ENCODE data around the gene SORCS2. TPM values are rescaled to one million over a fixed set of nuclear protein-coding genes. Genes with fewer than 3 reads are reported as not detected.

The SORCS2 gene
- total and polyA plus RNA-seq, 2 of the 8 experiments (the other 6 are each of a cell fraction or from before 2014, with no cell fraction given): 0.36 to 1.8 TPM

GRCh38 chr4:7487502-7487901 lies 295.2 kb downstream of the SORCS2 start:
- no peak overlapping the region for H2AK5ac ChIP-seq (ENCODE audit: low read depth, low read length)
- no peak overlapping the region for H4K8ac ChIP-seq (ENCODE audit: extremely low read depth, insufficient read depth, low read length)
- H2BK5ac ChIP-seq (ENCODE audit: low read depth, low read length): no peak overlapping the region
- no peaks in the 10 kb centered on the region for H3K79me1 ChIP-seq (ENCODE audit: low read depth, low read length)
- H3K56ac ChIP-seq (replicated peaks; ENCODE audit: insufficient read length, low read depth, low read length): no peak overlapping the region
- H3K14ac ChIP-seq (ENCODE audit: insufficient read length): no peak overlapping the region
- no peak overlapping the region; the same call in 1 of the 2 replicates for H3K18ac ChIP-seq (ENCODE audit: extremely low read depth, low read length)
- H4K91ac ChIP-seq (replicated peaks; ENCODE audit: insufficient read length, low read length): no peak overlapping the region
- no peak overlapping the region for H3K23ac ChIP-seq (ENCODE audit: insufficient read length)
- H3K36me3 ChIP-seq (ENCODE audit: control insufficient read depth in 2 of 4, insufficient read depth in 4 of 4, low read length in 3 of 4): no peaks in the 10 kb centered on the region
- no peak overlapping the region for H3K27ac ChIP-seq (ENCODE audit: low read depth, low read length)
- no peaks in the 10 kb centered on the region for H3K27me3 ChIP-seq (replicated peaks in 1 of 4; ENCODE audit: control insufficient read depth in 3 of 4, extremely low read depth in 1 of 4, insufficient read depth in 3 of 4, low read length in 3 of 4)
- no peak overlapping the region for H3K9ac ChIP-seq (replicated peaks in 1 of 4; ENCODE audit: extremely low read depth in 1 of 4, low read depth in 3 of 4, low read length in 3 of 4)
- H4K5ac ChIP-seq (ENCODE audit: insufficient read length, low read depth, low read length): no peak overlapping the region
- CTCF ChIA-PET (ENCODE audit: partially characterized antibody): interaction anchor here (0.7 to 1.7 kb wide), 9 partner anchors 9 to 274 kb away, joined by 3 to 4 read pairs (median 3); no protein-coding TSS in a partner anchor
- no peak overlapping the region for H2BK120ac ChIP-seq (replicated peaks; ENCODE audit: low read depth, low read length)
- no peak overlapping the region for H3K4me3 ChIP-seq (ENCODE audit: extremely low read depth in 1 of 4, insufficient read depth in 2 of 4, low read depth in 3 of 4, low read length in 4 of 4)
- no peak overlapping the region for H2BK20ac ChIP-seq (ENCODE audit: low read length)
- peaks cover 0 to 3% (median 1%) of the 10 kb centered on the region in 4 experiments; a peak in 3 of 7 replicates for H3K4me1 ChIP-seq (replicated peaks in 1 of 4; ENCODE audit: control insufficient read depth in 3 of 4, insufficient read depth in 4 of 4, low read length in 3 of 4)
- H3K23me2 ChIP-seq (ENCODE audit: low read depth, low read length): no peaks in the 10 kb centered on the region
- FAIRE-seq: no peak
- no peak for TF ChIP-seq GTF2F1 (IDR thresholded peaks at IDR 0.05; ENCODE audit: borderline replicate concordance, low read depth, low read length)
- TF ChIP-seq ZNF274 (IDR thresholded peaks at IDR 0.05; ENCODE audit: borderline replicate concordance, extremely low read depth, low read length): no peak
- no peak for TF ChIP-seq SP2 (IDR thresholded peaks at IDR 0.05; ENCODE audit: low read length)
- no peak for TF ChIP-seq BCL11A (IDR thresholded peaks at IDR 0.05; ENCODE audit: low read depth in 2 of 2, low read length in 2 of 2)
- no peak for TF ChIP-seq CHD2 (IDR thresholded peaks at IDR 0.05; ENCODE audit: low read length)
- TF ChIP-seq RXRA (IDR thresholded peaks at IDR 0.05; ENCODE audit: insufficient read depth, low read depth, low read length): no peak
- no peak for TF ChIP-seq RFX5 (IDR thresholded peaks at IDR 0.05; ENCODE audit: borderline replicate concordance, low read depth, low read length)
- TF ChIP-seq ASH2L (IDR thresholded peaks at IDR 0.05; ENCODE audit: low read length): no peak
- no peak for TF ChIP-seq POU5F1 (IDR thresholded peaks at IDR 0.05; ENCODE audit: low read depth, low read length)
- no peak for TF ChIP-seq TBP (IDR thresholded peaks at IDR 0.05; ENCODE audit: low read depth, low read length)
- TF ChIP-seq RNF2 (IDR thresholded peaks at IDR 0.05; ENCODE audit: borderline replicate concordance, low read depth, low read length, missing control alignments, poor library complexity, severe bottlenecking): no peak
- TF ChIP-seq NRF1 (IDR thresholded peaks at IDR 0.05; ENCODE audit: low read depth, low read length): no peak
- no peaks in the 10 kb centered on the region for H3K9me3 ChIP-seq (ENCODE audit: insufficient read depth in 2 of 2, low read depth in 1 of 2, low read length in 1 of 2)
- no peak overlapping the region for H3K4ac ChIP-seq (replicated peaks; ENCODE audit: insufficient read length, low read depth, low read length)
- H2BK12ac ChIP-seq (ENCODE audit: low read depth, low read length): no peak overlapping the region
- no peaks in the 10 kb centered on the region for H3K79me2 ChIP-seq (ENCODE audit: control insufficient read depth in 1 of 2, insufficient read depth in 2 of 2, low read length in 2 of 2)
- WGBS, 2 experiments (ENCODE audit: extremely low coverage in 1 of 2, insufficient coverage in 1 of 2, insufficient read length in 1 of 2, insufficient replicate concordance in 2 of 2, low coverage in 1 of 2, low lambda C conversion rate in 2 of 2, missing lambda C conversion rate in 1 of 2): 83% methylated on average over 10 of the region's 10 CpGs; no CpG with 5 or more reads in 1 of the 2 experiments
- H2AFZ ChIP-seq (ENCODE audit: low read length): no peak overlapping the region
- H2BK15ac ChIP-seq (ENCODE audit: low read length): no peak overlapping the region
- POLR2A ChIA-PET (ENCODE audit: partially characterized antibody): no interaction called here
- no peak for DNase-seq (ENCODE audit: low read depth in 1 of 2, low spot score in 2 of 2)
- no peaks in the 10 kb centered on the region for H4K20me1 ChIP-seq (replicated peaks in 1 of 2; ENCODE audit: control insufficient read depth in 1 of 2, insufficient read depth in 2 of 2, low read length in 2 of 2)
- no peak overlapping the region for H3K4me2 ChIP-seq (ENCODE audit: insufficient read depth in 1 of 2, low read depth in 2 of 2, low read length in 2 of 2)
